ENCODE data around the gene OGFRL1. TPM values are rescaled to one million over a fixed set of nuclear protein-coding genes. Genes with fewer than 3 reads are reported as not detected.
A peak's percentile ranks its signal among the peaks of the same experiment; 100 is the strongest.

The OGFRL1 gene
- total and polyA plus RNA-seq, 2 experiments from 2014 or later: 1.1 to 4.5 TPM

GRCh38 chr6:71248878-71249544 is 39.6 kb upstream of the OGFRL1 start:
- Histone ChIP-seq H3K27me3 (no peaks in the 10 kb centered on the region), H3K27ac (no peak overlapping the region), H3K9me3 (ENCODE audit: low read depth) (no peaks in the 10 kb centered on the region), H3K4me1 (ENCODE audit: low read depth) (no peaks in the 10 kb centered on the region), H3K4me3 (no peak overlapping the region), H3K36me3 (no peaks in the 10 kb centered on the region)
- TF ChIP-seq CTCF (IDR thresholded peaks at IDR 0.05; ENCODE audit: low read depth, low read length): no peak
- DNase-seq (ENCODE audit: low read depth in 1 of 2, low spot score in 1 of 2): no peak

- Histone ChIP-seq H3K9me3 (ENCODE audit: low read depth) (no peaks in the 10 kb centered on the region), H3K4me3 (no peak overlapping the region), H3K27ac (no peak overlapping the region), H3K36me3 (no peaks in the 10 kb centered on the region), H3K27me3 (no peaks in the 10 kb centered on the region), H3K4me1 (ENCODE audit: low read depth) (no peaks in the 10 kb centered on the region)
- no peak for TF ChIP-seq CTCF (IDR thresholded peaks at IDR 0.05; ENCODE audit: low read depth, low read length)
- DNase-seq (ENCODE audit: low read depth in 1 of 2, low spot score in 1 of 2): peak in 1 of 2 donors; percentile 95
Observed at GRCh38 chr6:71250099-71250602, 38.5 kb upstream of the OGFRL1 start.

- Histone ChIP-seq H3K27me3 (no peaks in the 10 kb centered on the region), H3K27ac (no peak overlapping the region), H3K4me3 (no peak overlapping the region), H3K4me1 (ENCODE audit: low read depth) (no peaks in the 10 kb centered on the region), H3K9me3 (ENCODE audit: low read depth) (no peaks in the 10 kb centered on the region), H3K36me3 (no peaks in the 10 kb centered on the region)
- no peak for TF ChIP-seq CTCF (IDR thresholded peaks at IDR 0.05; ENCODE audit: low read depth, low read length)
- DNase-seq (ENCODE audit: low read depth in 1 of 2, low spot score in 1 of 2): no peak
Observed at GRCh38 chr6:71252410-71252809, 36.2 kb upstream of the OGFRL1 start.

GRCh38 chr6:71252960-71253359 is 35.7 kb upstream of the OGFRL1 start:
- H3K9me3 ChIP-seq (ENCODE audit: low read depth): no peaks in the 10 kb centered on the region
- no peak for DNase-seq (ENCODE audit: low read depth in 1 of 2, low spot score in 1 of 2)
- no peaks in the 10 kb centered on the region for H3K4me1 ChIP-seq (ENCODE audit: low read depth)
- no peak overlapping the region for H3K27ac ChIP-seq
- no peak overlapping the region for H3K4me3 ChIP-seq
- TF ChIP-seq CTCF (IDR thresholded peaks at IDR 0.05; ENCODE audit: low read depth, low read length): no peak
- no peaks in the 10 kb centered on the region for H3K27me3 ChIP-seq
- no peaks in the 10 kb centered on the region for H3K36me3 ChIP-seq

GRCh38 chr6:71254323-71254722 is 34.3 kb upstream of the OGFRL1 start:
- TF ChIP-seq CTCF (IDR thresholded peaks at IDR 0.05; ENCODE audit: low read depth, low read length): no peak
- H3K27ac ChIP-seq: no peak overlapping the region
- peak in 1 of 2 donors; percentile 53 for DNase-seq (ENCODE audit: low read depth in 1 of 2, low spot score in 1 of 2)
- H3K36me3 ChIP-seq: no peaks in the 10 kb centered on the region
- no peak overlapping the region for H3K4me3 ChIP-seq
- H3K4me1 ChIP-seq (ENCODE audit: low read depth): no peaks in the 10 kb centered on the region
- no peaks in the 10 kb centered on the region for H3K9me3 ChIP-seq (ENCODE audit: low read depth)
- no peaks in the 10 kb centered on the region for H3K27me3 ChIP-seq

Measured in cardiac muscle cell (in vitro differentiated cells and primary cell).